H1 (cell line): Measurements from ENCODE around the gene TMEM244. TPM values are rescaled to one million over a fixed set of nuclear protein-coding genes. Genes with fewer than 3 reads are reported as not detected.

ENCODE experiments used
- CTCF ChIA-PET: fragments of 300-600 bp; sonication (Branson Sonifier 250); formaldehyde crosslinking; loops from one replicate; lab custom pipeline; 2021; ENCODE audit not compliant: partially characterized antibody; lab: Charles Lee
- POLR2A ChIA-PET: fragments of 300-600 bp; sonication (Branson Sonifier 250); formaldehyde crosslinking; loops from one replicate; lab custom pipeline; 2021; ENCODE audit warnings: inconsistent platforms; ENCODE audit not compliant: partially characterized antibody; lab: Charles Lee
- DNase-seq, 2 experiments: peaks; one replicate each; pipeline versions ENCODE4 v3.0.0 to v3.0.0-alpha.2; 2010 to 2022; ENCODE audit warnings: low spot score in 2 of 2, low read depth in 1 of 2, mixed read lengths in 1 of 2
- FAIRE-seq: peaks from 2 replicates; lab custom pipeline; 2011; peaks lifted over from hg19 to GRCh38; lab: Jason Lieb, UNC
- H2AFZ ChIP-seq: 2 replicates; pipeline ENCODE4 v1.8.1; 2012; ENCODE audit warnings: low read length, inconsistent platforms
- H2AK5ac ChIP-seq: 2 replicates; pipeline ENCODE4 v1.6.1; 2013; ENCODE audit warnings: low read depth, low read length
- H2BK120ac ChIP-seq: replicated peaks from 2 replicates; pipeline ENCODE3; 2013; ENCODE audit warnings: low read depth, low read length, inconsistent platforms
- H2BK12ac ChIP-seq: 2 replicates; pipeline ENCODE4 v1.6.1; 2013; ENCODE audit warnings: low read depth, low read length
- H2BK15ac ChIP-seq: 2 replicates; pipeline ENCODE4 v1.6.1; 2013; ENCODE audit warnings: low read length
- H2BK20ac ChIP-seq: 2 replicates; pipeline ENCODE4 v1.6.1; 2013; ENCODE audit warnings: low read length
- H2BK5ac ChIP-seq: 2 replicates; pipeline ENCODE4 v1.6.1; 2013; ENCODE audit warnings: low read depth, low read length
- H3K14ac ChIP-seq: 2 replicates; pipeline ENCODE4 v1.6.1; 2013; ENCODE audit warnings: inconsistent platforms; ENCODE audit not compliant: insufficient read length
- H3K18ac ChIP-seq: 2 replicates; pipeline ENCODE4 v1.6.1; 2013; ENCODE audit warnings: low read length; ENCODE audit errors: extremely low read depth
- H3K23ac ChIP-seq: 2 replicates; pipeline ENCODE4 v1.6.1; 2013; ENCODE audit warnings: inconsistent platforms; ENCODE audit not compliant: insufficient read length
- H3K23me2 ChIP-seq: 2 replicates; pipeline ENCODE4 v1.6.1; 2013; ENCODE audit warnings: low read depth, low read length
- H3K27ac ChIP-seq: 2 replicates; pipeline ENCODE4 v1.6.1; 2011; ENCODE audit warnings: low read depth, low read length, inconsistent platforms
- H3K27me3 ChIP-seq, 4 experiments: replicated peaks in 1 of 4; 1 replicate in 1 of 4; 2 replicates in 3 of 4; pipeline versions ENCODE4 v1.6.1 to v1.8.1; 2011 to 2013; ENCODE audit warnings: low read length in 3 of 4, mild to moderate bottlenecking in 3 of 4, inconsistent platforms in 2 of 4, mixed read lengths in 2 of 4, moderate library complexity in 1 of 4; ENCODE audit not compliant: control insufficient read depth in 3 of 4, insufficient read depth in 3 of 4; ENCODE audit errors: extremely low read depth in 1 of 4
- H3K36me3 ChIP-seq, 4 experiments: 2 replicates each; pipeline versions ENCODE4 v1.6.1 to v1.8.1; 2011 to 2013; ENCODE audit warnings: mild to moderate bottlenecking in 4 of 4, low read length in 3 of 4, moderate library complexity in 2 of 4, control low read depth in 1 of 4, inconsistent platforms in 1 of 4; ENCODE audit not compliant: insufficient read depth in 4 of 4, control insufficient read depth in 2 of 4
- H3K4ac ChIP-seq: replicated peaks from 2 replicates; pipeline ENCODE3; 2013; ENCODE audit warnings: low read length, low read depth, mixed read lengths, inconsistent platforms; ENCODE audit not compliant: insufficient read length
- H3K4me1 ChIP-seq, 4 experiments: replicated peaks in 1 of 4; 1 replicate in 1 of 4; 2 replicates in 3 of 4; pipeline versions ENCODE4 v1.6.1 to v1.8.1; 2011 to 2013; ENCODE audit warnings: low read length in 3 of 4, inconsistent platforms in 2 of 4, mixed read lengths in 1 of 4; ENCODE audit not compliant: insufficient read depth in 4 of 4, control insufficient read depth in 3 of 4
- H3K4me2 ChIP-seq, 2 experiments: 2 replicates each; pipeline versions ENCODE4 v1.6.1 to v1.8.1; 2011 to 2013; ENCODE audit warnings: low read depth in 2 of 2, low read length in 2 of 2, control low read depth in 1 of 2, inconsistent platforms in 1 of 2, mild to moderate bottlenecking in 1 of 2; ENCODE audit not compliant: insufficient read depth in 1 of 2
- H3K4me3 ChIP-seq, 4 experiments: fragments of 200-600, 300-600 bp in 1 of 4; sonication (generic), shearing (Covaris generic), sonication (Bioruptor Twin) in 1 of 4; 2 replicates each; pipeline versions ENCODE4 v1.5.1 to v1.8.1; 2011 to 2016; ENCODE audit warnings: low read length in 4 of 4, low read depth in 3 of 4, control low read depth in 2 of 4, inconsistent platforms in 2 of 4, mild to moderate bottlenecking in 2 of 4, mixed read lengths in 1 of 4, moderate library complexity in 1 of 4; ENCODE audit not compliant: insufficient read depth in 2 of 4; ENCODE audit errors: extremely low read depth in 1 of 4
- H3K56ac ChIP-seq: replicated peaks from 2 replicates; pipeline ENCODE3; 2013; ENCODE audit warnings: low read depth, mild to moderate bottlenecking, mixed read lengths, low read length, inconsistent platforms; ENCODE audit not compliant: insufficient read length
- H3K79me1 ChIP-seq: 2 replicates; pipeline ENCODE4 v1.6.1; 2013; ENCODE audit warnings: low read depth, low read length, control low read depth
- H3K79me2 ChIP-seq, 2 experiments: 2 replicates each; pipeline versions ENCODE4 v1.6.1 to v1.8.1; 2012 to 2013; ENCODE audit warnings: low read length in 2 of 2, mild to moderate bottlenecking in 2 of 2, inconsistent platforms in 1 of 2; ENCODE audit not compliant: insufficient read depth in 2 of 2, control insufficient read depth in 1 of 2
- H3K9ac ChIP-seq, 4 experiments: replicated peaks in 1 of 4; 1 replicate in 1 of 4; 2 replicates in 3 of 4; pipeline versions ENCODE4 v1.6.1 to v1.8.1; 2011 to 2013; ENCODE audit warnings: low read depth in 3 of 4, low read length in 3 of 4, control low read depth in 2 of 4, mild to moderate bottlenecking in 2 of 4, moderate library complexity in 2 of 4, inconsistent platforms in 1 of 4; ENCODE audit errors: extremely low read depth in 1 of 4
- H3K9me3 ChIP-seq, 2 experiments: 2 replicates each; pipeline versions ENCODE4 v1.6.1 to v1.8.1; 2012 to 2013; ENCODE audit warnings: mild to moderate bottlenecking in 2 of 2, moderate library complexity in 2 of 2, control low read depth in 1 of 2, inconsistent platforms in 1 of 2, low read depth in 1 of 2, low read length in 1 of 2, mixed read lengths in 1 of 2; ENCODE audit not compliant: insufficient read depth in 2 of 2
- H4K20me1 ChIP-seq, 2 experiments: replicated peaks in 1 of 2; 2 replicates each; pipeline versions ENCODE3 to v1.8.1; 2011 to 2013; ENCODE audit warnings: inconsistent platforms in 2 of 2, low read length in 2 of 2, mild to moderate bottlenecking in 1 of 2; ENCODE audit not compliant: insufficient read depth in 2 of 2, control insufficient read depth in 1 of 2
- H4K5ac ChIP-seq: 2 replicates; pipeline ENCODE4 v1.6.1; 2013; ENCODE audit warnings: low read length, low read depth, mixed read lengths, inconsistent platforms; ENCODE audit not compliant: insufficient read length
- H4K8ac ChIP-seq: 2 replicates; pipeline ENCODE4 v1.8.0; 2013; ENCODE audit warnings: mild to moderate bottlenecking, moderate library complexity, low read length, inconsistent platforms; ENCODE audit not compliant: insufficient read depth; ENCODE audit errors: extremely low read depth
- H4K91ac ChIP-seq: replicated peaks from 2 replicates; pipeline ENCODE3; 2013; ENCODE audit warnings: low read length, mixed read lengths, inconsistent platforms; ENCODE audit not compliant: insufficient read length
- BCL11A ChIP-seq, 2 experiments: IDR thresholded peaks; one replicate each; pipeline ENCODE4 v1.6.1; 2011; ENCODE audit warnings: low read depth in 2 of 2, low read length in 2 of 2, mild to moderate bottlenecking in 2 of 2
- CBX8 ChIP-seq: fragments of 300-800, 300-1000 bp; sonication (generic); IDR thresholded peaks from 2 replicates; pipeline ENCODE4 v1.7.1; 2016; ENCODE audit warnings: low read depth, low read length, borderline replicate concordance
- CHD1 ChIP-seq: IDR thresholded peaks from 2 replicates; pipeline ENCODE4 v1.6.1; 2012; ENCODE audit warnings: low read depth, low read length, improper control_type of control experiment
- CTBP2 ChIP-seq: IDR thresholded peaks from 2 replicates; pipeline ENCODE4 v1.7.0; 2011; ENCODE audit warnings: borderline replicate concordance, mild to moderate bottlenecking, moderate library complexity, mixed read lengths, low read length; ENCODE audit not compliant: insufficient read depth, insufficient read length
- EGR1 ChIP-seq: IDR thresholded peaks from 2 replicates; pipeline ENCODE4 v1.6.1; 2011; ENCODE audit warnings: low read depth, low read length, borderline replicate concordance
- EP300 ChIP-seq, 2 experiments: IDR thresholded peaks; 1 replicate in 1 of 2; 2 replicates in 1 of 2; pipeline ENCODE4 v1.6.1; 2011 to 2012; ENCODE audit warnings: low read depth in 2 of 2, low read length in 2 of 2, mild to moderate bottlenecking in 2 of 2, borderline replicate concordance in 1 of 2, inconsistent platforms in 1 of 2, moderate library complexity in 1 of 2
- GTF2F1 ChIP-seq: IDR thresholded peaks from 2 replicates; pipeline ENCODE4 v1.6.1; 2012; ENCODE audit warnings: low read depth, low read length, improper control_type of control experiment, borderline replicate concordance
- JUN ChIP-seq: IDR thresholded peaks from 2 replicates; pipeline ENCODE4 v1.6.1; 2011; ENCODE audit warnings: low read depth, mild to moderate bottlenecking, improper control_type of control experiment, low read length
- KDM4A ChIP-seq: IDR thresholded peaks from one replicate; pipeline ENCODE4 v1.7.1; 2012; ENCODE audit warnings: low read depth, mild to moderate bottlenecking, moderate library complexity, low read length, inconsistent platforms; ENCODE audit not compliant: severe bottlenecking
- PHF8 ChIP-seq: fragments of 200-600 bp; sonication (generic); conservative IDR thresholded peaks from 2 replicates; pipeline ENCODE4 v1.7.1; 2012; ENCODE audit warnings: low read depth, mild to moderate bottlenecking, inconsistent platforms, low read length, moderate library complexity
- RNF2 ChIP-seq: fragments of 200-900, 300-1000 bp; sonication (generic); IDR thresholded peaks from 2 replicates; pipeline ENCODE4 v1.7.1; 2016; ENCODE audit warnings: borderline replicate concordance, low read depth, mild to moderate bottlenecking, antibody characterized with exemption, low read length; ENCODE audit not compliant: poor library complexity, severe bottlenecking; ENCODE audit errors: missing control alignments
- SAP30 ChIP-seq: fragments of 300-600 bp; sonication (generic); IDR thresholded peaks from 2 replicates; pipeline ENCODE4 v1.7.1; 2012; ENCODE audit warnings: low read length, moderate library complexity, mild to moderate bottlenecking, inconsistent platforms; ENCODE audit not compliant: insufficient read depth, insufficient replicate concordance
- SP1 ChIP-seq: IDR thresholded peaks from 2 replicates; pipeline ENCODE4 v1.6.1; 2011; ENCODE audit warnings: low read depth, low read length
- TEAD4 ChIP-seq: IDR thresholded peaks from 2 replicates; pipeline ENCODE4 v1.6.1; 2012; ENCODE audit warnings: low read depth, low read length, inconsistent platforms, mixed read lengths
- WGBS, 2 experiments: shearing (Covaris generic) in 1 of 2; methylation state at CpG; one replicate each; pipeline versions ENCODE4 v1.1.6 to v1.1.7; 2013 to 2015; ENCODE audit warnings: low lambda C conversion rate in 2 of 2, mixed read lengths in 2 of 2, inconsistent platforms in 1 of 2, low coverage in 1 of 2, missing lambda C conversion rate in 1 of 2; ENCODE audit not compliant: insufficient replicate concordance in 2 of 2, insufficient coverage in 1 of 2, insufficient read length in 1 of 2; ENCODE audit errors: extremely low coverage in 1 of 2, missing lambda C conversion rate in 1 of 2; 5-methylcytosine and 5-hydroxymethylcytosine counted together
- polyA plus RNA-seq, 7 experiments: library from polyadenylated mRNA; depleted of rRNA in 3 of 7; stranded (reverse) in 5 of 7; unstranded in 2 of 7; fragments of >200 nt in 5 of 7; fragments of 200-250 nt in 2 of 7; gene quantifications; 1 replicate in 5 of 7; 2 replicates in 1 of 7; 4 replicates in 1 of 7; pipeline versions ENCODE4 v1.2.1 to v1.2.3, GENCODE V29; 2011 to 2013; ENCODE audit warnings: missing spikeins in 2 of 7, mixed read lengths in 2 of 7
- total RNA-seq: library from RNA; stranded (reverse); fragmentation: NEBNext Ultra II Directional; extraction: Animal tissue kit (Norgen Biotek cat#: 25700); gene quantifications from 2 replicates; pipeline ENCODE4 v1.2.1, GENCODE V29; 2021

TMEM244 gene
- total and polyA plus RNA-seq, 2 of the 8 experiments (the other 6 are each of a cell fraction or from before 2014, with no cell fraction given), result not detected

DNA sequence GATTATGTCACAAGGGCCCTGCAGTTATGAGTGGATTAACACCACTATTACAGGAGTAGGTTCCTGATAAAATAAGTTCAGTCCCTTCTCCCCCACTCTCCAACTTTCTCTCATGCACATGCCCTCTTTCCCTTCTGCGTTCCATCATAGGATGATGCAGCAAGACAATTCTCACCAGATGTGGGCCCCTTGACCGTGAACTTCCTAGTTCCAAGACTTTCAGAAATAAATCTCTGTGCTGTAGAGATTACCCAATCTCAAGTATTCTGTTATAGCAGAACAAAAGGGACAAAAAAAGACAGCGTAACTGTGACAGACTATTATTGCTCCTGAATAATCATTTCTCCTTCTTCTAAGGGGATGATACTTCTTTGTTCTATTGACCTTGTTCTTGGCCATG lies 33.8 kb upstream of the TMEM244 start:
- Histone ChIP-seq H3K4me1 (no peaks in the 10 kb centered on the region), H3K4me3 (no peak overlapping the region), H4K20me1 (no peaks in the 10 kb centered on the region), H2BK5ac (no peak overlapping the region), H4K5ac (no peak overlapping the region), H2BK12ac (no peak overlapping the region), H3K23ac (no peak overlapping the region), H3K79me2 (no peaks in the 10 kb centered on the region), H3K9ac (no peak overlapping the region), H2BK20ac (no peak overlapping the region), H3K36me3 (no peaks in the 10 kb centered on the region), H3K14ac (no peak overlapping the region), H2AK5ac (no peak overlapping the region), H2BK15ac (no peak overlapping the region), H3K4me2 (no peak overlapping the region), H3K9me3 (no peaks in the 10 kb centered on the region), H4K91ac (no peak overlapping the region), H3K23me2 (no peaks in the 10 kb centered on the region), H2AFZ (no peak overlapping the region), H3K18ac (no peak overlapping the region), H4K8ac (no peak overlapping the region), H3K27ac (no peak overlapping the region), H3K4ac (no peak overlapping the region), H2BK120ac (no peak overlapping the region), H3K27me3 (no peaks in the 10 kb centered on the region), H3K56ac (no peak overlapping the region), H3K79me1 (no peaks in the 10 kb centered on the region)
- ChIA-PET POLR2A (no interaction called here), CTCF (interaction anchor here (0.7 to 1.6 kb wide), 5 partner anchors 43 to 296 kb away, joined by 3 to 4 read pairs (median 3); no protein-coding TSS in a partner anchor)
- WGBS, 2 experiments, result 96% methylated on average over 3 of the region's 3 CpGs; no CpG with 5 or more reads in 1 of the 2 experiments
- DNase-seq (no peak), FAIRE-seq (no peak)
- TF ChIP-seq EP300 (IDR thresholded peaks at IDR 0.05; ENCODE audit: borderline replicate concordance in 1 of 2, low read depth in 2 of 2, low read length in 2 of 2), result no peak
- no peak for TF ChIP-seq GTF2F1
- no peak for TF ChIP-seq JUN
- TF ChIP-seq RNF2, result no peak
- no peak for TF ChIP-seq EGR1
- TF ChIP-seq CTBP2, result no peak
- no peak for TF ChIP-seq CHD1
- TF ChIP-seq PHF8, result no peak
- TF ChIP-seq BCL11A (IDR thresholded peaks at IDR 0.05; ENCODE audit: low read depth in 2 of 2, low read length in 2 of 2), result no peak
- no peak for TF ChIP-seq KDM4A
- TF ChIP-seq TEAD4, result no peak
- TF ChIP-seq CBX8, result no peak
- TF ChIP-seq SAP30, result no peak
- no peak for TF ChIP-seq SP1
